HepG2 (cell line): Measurements from ENCODE around the gene FOXD3. TPM values are rescaled to one million over a fixed set of nuclear protein-coding genes. Genes with fewer than 3 reads are reported as not detected.
A peak's percentile ranks its signal among the peaks of the same experiment; 100 is the strongest.

Experiments used
- ASH2L ChIP-seq: fragments of 300-600, 200-600 bp; sonication (generic); IDR thresholded peaks from 2 replicates; pipeline ENCODE4 v1.7.0; 2017; ENCODE audit warnings: low read depth, mild to moderate bottlenecking, moderate library complexity, mixed read lengths, low read length; ENCODE audit not compliant: insufficient read length
- DPF2 ChIP-seq: sonication (generic); formaldehyde crosslinking; IDR thresholded peaks from 2 replicates; pipeline ENCODE4 v1.4.0; 2020; ENCODE audit warnings: mild to moderate bottlenecking, low read depth, missing genetic modification reagents, borderline replicate concordance
- DR1 ChIP-seq: sonication (generic); formaldehyde crosslinking; IDR thresholded peaks from 2 replicates; pipeline ENCODE4 v1.8.0; 2021; ENCODE audit warnings: mild to moderate bottlenecking, missing genetic modification reagents, inconsistent platforms
- JARID2 ChIP-seq: sonication (generic); formaldehyde crosslinking; IDR thresholded peaks from 2 replicates; pipeline ENCODE4 v1.8.1; 2023; ENCODE audit warnings: missing genetic modification reagents, inconsistent platforms; ENCODE audit not compliant: insufficient replicate concordance
- MAFG ChIP-seq: sonication (generic); formaldehyde crosslinking; IDR thresholded peaks from 2 replicates; pipeline ENCODE4 v1.5.1; 2020; ENCODE audit warnings: mild to moderate bottlenecking, missing genetic modification reagents
- NFRKB ChIP-seq: fragments of 450-650 bp; IDR thresholded peaks from 2 replicates; pipeline ENCODE4 v1.6.1; 2017
- NR2F1 ChIP-seq, 2 experiments: fragments of 450-650 bp in 1 of 2; formaldehyde crosslinking in 1 of 2; IDR thresholded peaks; 2 replicates each; pipeline versions ENCODE4 v1.5.0 to v1.6.1; 2016 to 2020; ENCODE audit warnings: mild to moderate bottlenecking in 1 of 2, missing compliant biosample characterization in 1 of 2, missing genetic modification reagents in 1 of 2, moderate library complexity in 1 of 2
- PITX1 ChIP-seq: sonication (generic); formaldehyde crosslinking; IDR thresholded peaks from 2 replicates; pipeline ENCODE4 v1.5.1; 2020; ENCODE audit warnings: mild to moderate bottlenecking, missing genetic modification reagents
- REXO4 ChIP-seq: sonication (generic); formaldehyde crosslinking; IDR thresholded peaks from 2 replicates; pipeline ENCODE4 v1.8.0; 2022; ENCODE audit warnings: missing genetic modification reagents, mild to moderate bottlenecking, borderline replicate concordance
- TSC22D2 ChIP-seq: sonication (generic); formaldehyde crosslinking; IDR thresholded peaks from 2 replicates; pipeline ENCODE4 v1.5.1; 2020; ENCODE audit warnings: missing genetic modification reagents, mild to moderate bottlenecking, borderline replicate concordance
- ZNF430 ChIP-seq: sonication (generic); formaldehyde crosslinking; IDR thresholded peaks from 2 replicates; pipeline ENCODE4 v1.9.0; 2021; ENCODE audit warnings: mild to moderate bottlenecking, missing genetic modification reagents
- ZNF558 ChIP-seq: sonication (generic); formaldehyde crosslinking; IDR thresholded peaks from 2 replicates; pipeline ENCODE4 v1.9.0; 2022; ENCODE audit warnings: mild to moderate bottlenecking, missing genetic modification reagents, borderline replicate concordance
- ZNF703 ChIP-seq: sonication (generic); formaldehyde crosslinking; IDR thresholded peaks from 2 replicates; pipeline ENCODE4 v1.5.1; 2020; ENCODE audit warnings: missing genetic modification reagents, mild to moderate bottlenecking, moderate library complexity, borderline replicate concordance
- ZSCAN21 ChIP-seq: sonication (generic); formaldehyde crosslinking; IDR thresholded peaks from 2 replicates; pipeline ENCODE4 v1.8.0; 2022; ENCODE audit warnings: mild to moderate bottlenecking, missing genetic modification reagents, moderate library complexity, borderline replicate concordance
- ZSCAN31 ChIP-seq: sonication (generic); formaldehyde crosslinking; IDR thresholded peaks from 2 replicates; pipeline ENCODE4 v1.5.0; 2020; ENCODE audit warnings: low read depth, mild to moderate bottlenecking, missing genetic modification reagents
- polyA plus RNA-seq, 8 experiments: library from polyadenylated mRNA; depleted of rRNA in 3 of 8; stranded (reverse) in 7 of 8; unstranded in 1 of 8; fragments of >200 nt; fragmentation: Illumina TruSeq in 4 of 8; extraction: Trizol in 4 of 8; gene quantifications; 2 replicates each; pipeline versions ENCODE4 v1.2.1 to v1.2.3, GENCODE V29; 2011 to 2016; ENCODE audit warnings: low read depth in 4 of 8, missing spikeins in 1 of 8, mixed read lengths in 1 of 8; ENCODE audit not compliant: insufficient read depth in 1 of 8
- total RNA-seq, 5 experiments: library from RNA; depleted of rRNA; stranded (reverse); fragments of >200 nt; fragmentation: Illumina TruSeq; extraction: Trizol; gene quantifications; 2 replicates each; pipeline ENCODE4 v1.2.3, GENCODE V29; 2016; ENCODE audit warnings: low read depth in 1 of 5
- TF ChIP-seq, protein P1 (sequence below): sonication (generic); formaldehyde crosslinking; IDR thresholded peaks from 2 replicates; pipeline ENCODE4 v1.5.1; 2020; ENCODE audit warnings: mild to moderate bottlenecking, missing genetic modification reagents, moderate library complexity
- TF ChIP-seq, protein P2 (sequence below): sonication (generic); formaldehyde crosslinking; IDR thresholded peaks from 2 replicates; pipeline ENCODE4 v1.8.0; 2022; ENCODE audit warnings: mild to moderate bottlenecking, missing genetic modification reagents, moderate library complexity
- TF ChIP-seq, protein P3 (sequence below): fragments of 450-650 bp; IDR thresholded peaks from 2 replicates; pipeline ENCODE4 v1.6.1; 2016
- TF ChIP-seq, protein P4 (sequence below): sonication (generic); formaldehyde crosslinking; conservative IDR thresholded peaks from 2 replicates; pipeline ENCODE4 v1.4.0; 2020; ENCODE audit warnings: missing genetic modification reagents

FOXD3 gene
- total and polyA plus RNA-seq, 2 of the 13 experiments (the other 11 are each of a cell fraction or from before 2014, with no cell fraction given), result not detected

DNA sequence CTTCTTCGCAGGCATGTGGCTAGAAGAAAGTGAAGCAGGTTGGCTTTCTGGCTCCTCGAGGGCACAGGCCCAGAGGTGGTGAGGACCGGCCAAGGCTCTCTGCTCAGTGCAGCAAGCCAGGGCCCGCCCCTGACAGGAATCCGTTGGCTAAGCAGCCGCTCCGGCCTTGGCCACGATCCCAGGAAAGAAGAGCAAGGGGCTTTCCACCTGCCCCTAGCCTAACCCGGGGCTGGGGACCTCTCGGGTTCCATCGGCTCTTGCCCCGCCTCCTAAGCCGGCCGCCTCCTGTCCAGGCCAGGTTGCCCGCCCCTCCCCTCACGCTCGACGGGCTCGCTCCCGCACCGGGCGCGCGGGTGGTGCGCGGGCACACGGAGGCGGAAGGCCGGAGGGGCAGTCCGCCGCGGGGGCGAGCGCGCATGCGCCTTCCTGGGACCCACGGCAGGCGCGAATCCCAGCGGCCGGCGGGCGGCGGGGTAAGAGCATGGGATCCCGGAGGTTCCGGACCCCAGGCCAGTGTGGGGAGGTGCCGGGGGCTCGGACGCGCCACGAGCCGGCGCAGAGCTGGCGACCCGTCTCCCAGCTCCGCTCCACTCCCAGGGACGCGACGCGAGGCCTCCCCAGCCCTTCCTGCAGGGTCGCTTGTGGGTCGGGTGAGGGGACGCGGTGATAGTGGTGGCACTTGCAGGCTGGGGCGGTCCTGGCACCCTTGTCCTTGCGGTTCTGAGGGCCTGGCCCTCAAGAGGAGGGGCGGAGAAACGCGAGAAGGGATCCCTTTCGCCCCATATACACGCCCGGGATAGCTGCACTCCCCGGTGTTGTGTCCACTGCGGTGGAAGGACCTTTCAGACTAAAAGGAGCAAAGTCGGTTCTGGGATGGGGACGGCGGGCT, 45.1 kb downstream of the FOXD3 start, which contains the start of gene ALG6 (continued):
- TF ChIP-seq ZNF558 (CRISPR knock-in tag) (peak; percentile 66; the same call in 1 of the 2 replicates), NFRKB (no peak), REXO4 (CRISPR knock-in tag) (no peak), DPF2 (CRISPR knock-in tag) (no peak), ZNF430 (CRISPR knock-in tag) (no peak), DR1 (CRISPR knock-in tag) (no peak; the same call in 1 of the 2 replicates), ZSCAN21 (peak; percentile 68; the same call in 1 of the 2 replicates), MAFG (CRISPR knock-in tag) (no peak), ZSCAN31 (CRISPR knock-in tag) (peak; percentile 41; the same call in 1 of the 2 replicates), JARID2 (CRISPR knock-in tag) (no peak), TSC22D2 (CRISPR knock-in tag) (no peak), ASH2L (peak; percentile 43), NR2F1 (CRISPR knock-in tag; IDR thresholded peaks at IDR 0.05) (no peak), PITX1 (CRISPR knock-in tag) (peak; percentile 49), ZNF703 (CRISPR knock-in tag) (no peak; the same call in 1 of the 2 replicates)
- TF ChIP-seq, protein P1, sequence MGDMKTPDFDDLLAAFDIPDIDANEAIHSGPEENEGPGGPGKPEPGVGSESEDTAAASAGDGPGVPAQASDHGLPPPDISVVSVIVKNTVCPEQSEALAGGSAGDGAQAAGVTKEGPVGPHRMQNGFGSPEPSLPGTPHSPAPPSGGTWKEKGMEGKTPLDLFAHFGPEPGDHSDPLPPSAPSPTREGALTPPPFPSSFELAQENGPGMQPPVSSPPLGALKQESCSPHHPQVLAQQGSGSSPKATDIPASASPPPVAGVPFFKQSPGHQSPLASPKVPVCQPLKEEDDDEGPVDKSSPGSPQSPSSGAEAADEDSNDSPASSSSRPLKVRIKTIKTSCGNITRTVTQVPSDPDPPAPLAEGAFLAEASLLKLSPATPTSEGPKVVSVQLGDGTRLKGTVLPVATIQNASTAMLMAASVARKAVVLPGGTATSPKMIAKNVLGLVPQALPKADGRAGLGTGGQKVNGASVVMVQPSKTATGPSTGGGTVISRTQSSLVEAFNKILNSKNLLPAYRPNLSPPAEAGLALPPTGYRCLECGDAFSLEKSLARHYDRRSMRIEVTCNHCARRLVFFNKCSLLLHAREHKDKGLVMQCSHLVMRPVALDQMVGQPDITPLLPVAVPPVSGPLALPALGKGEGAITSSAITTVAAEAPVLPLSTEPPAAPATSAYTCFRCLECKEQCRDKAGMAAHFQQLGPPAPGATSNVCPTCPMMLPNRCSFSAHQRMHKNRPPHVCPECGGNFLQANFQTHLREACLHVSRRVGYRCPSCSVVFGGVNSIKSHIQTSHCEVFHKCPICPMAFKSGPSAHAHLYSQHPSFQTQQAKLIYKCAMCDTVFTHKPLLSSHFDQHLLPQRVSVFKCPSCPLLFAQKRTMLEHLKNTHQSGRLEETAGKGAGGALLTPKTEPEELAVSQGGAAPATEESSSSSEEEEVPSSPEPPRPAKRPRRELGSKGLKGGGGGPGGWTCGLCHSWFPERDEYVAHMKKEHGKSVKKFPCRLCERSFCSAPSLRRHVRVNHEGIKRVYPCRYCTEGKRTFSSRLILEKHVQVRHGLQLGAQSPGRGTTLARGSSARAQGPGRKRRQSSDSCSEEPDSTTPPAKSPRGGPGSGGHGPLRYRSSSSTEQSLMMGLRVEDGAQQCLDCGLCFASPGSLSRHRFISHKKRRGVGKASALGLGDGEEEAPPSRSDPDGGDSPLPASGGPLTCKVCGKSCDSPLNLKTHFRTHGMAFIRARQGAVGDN, result peak; percentile 95
- TF ChIP-seq, protein P2, sequence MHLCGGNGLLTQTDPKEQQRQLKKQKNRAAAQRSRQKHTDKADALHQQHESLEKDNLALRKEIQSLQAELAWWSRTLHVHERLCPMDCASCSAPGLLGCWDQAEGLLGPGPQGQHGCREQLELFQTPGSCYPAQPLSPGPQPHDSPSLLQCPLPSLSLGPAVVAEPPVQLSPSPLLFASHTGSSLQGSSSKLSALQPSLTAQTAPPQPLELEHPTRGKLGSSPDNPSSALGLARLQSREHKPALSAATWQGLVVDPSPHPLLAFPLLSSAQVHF, result no peak
- TF ChIP-seq, protein P3, sequence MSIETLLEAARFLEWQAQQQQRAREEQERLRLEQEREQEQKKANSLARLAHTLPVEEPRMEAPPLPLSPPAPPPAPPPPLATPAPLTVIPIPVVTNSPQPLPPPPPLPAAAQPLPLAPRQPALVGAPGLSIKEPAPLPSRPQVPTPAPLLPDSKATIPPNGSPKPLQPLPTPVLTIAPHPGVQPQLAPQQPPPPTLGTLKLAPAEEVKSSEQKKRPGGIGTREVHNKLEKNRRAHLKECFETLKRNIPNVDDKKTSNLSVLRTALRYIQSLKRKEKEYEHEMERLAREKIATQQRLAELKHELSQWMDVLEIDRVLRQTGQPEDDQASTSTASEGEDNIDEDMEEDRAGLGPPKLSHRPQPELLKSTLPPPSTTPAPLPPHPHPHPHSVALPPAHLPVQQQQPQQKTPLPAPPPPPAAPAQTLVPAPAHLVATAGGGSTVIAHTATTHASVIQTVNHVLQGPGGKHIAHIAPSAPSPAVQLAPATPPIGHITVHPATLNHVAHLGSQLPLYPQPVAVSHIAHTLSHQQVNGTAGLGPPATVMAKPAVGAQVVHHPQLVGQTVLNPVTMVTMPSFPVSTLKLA, result no peak
- TF ChIP-seq, protein P4, sequence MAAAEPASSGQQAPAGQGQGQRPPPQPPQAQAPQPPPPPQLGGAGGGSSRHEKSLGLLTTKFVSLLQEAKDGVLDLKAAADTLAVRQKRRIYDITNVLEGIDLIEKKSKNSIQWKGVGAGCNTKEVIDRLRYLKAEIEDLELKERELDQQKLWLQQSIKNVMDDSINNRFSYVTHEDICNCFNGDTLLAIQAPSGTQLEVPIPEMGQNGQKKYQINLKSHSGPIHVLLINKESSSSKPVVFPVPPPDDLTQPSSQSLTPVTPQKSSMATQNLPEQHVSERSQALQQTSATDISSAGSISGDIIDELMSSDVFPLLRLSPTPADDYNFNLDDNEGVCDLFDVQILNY (CRISPR knock-in tag), result 0 out of 2 replicates have a peak, but pooled peaks have one; percentile 33
